Loucy (cell line): ENCODE measurements around the gene C22orf23.

ENCODE experiments used
- EZH2phosphoT487 ChIP-seq: fragments of 200-600 bp; IDR thresholded peaks from 2 replicates; pipeline ENCODE4 v1.6.1; 2018; ENCODE audit warnings: antibody characterized with exemption, mild to moderate bottlenecking, moderate library complexity, borderline replicate concordance
- TF ChIP-seq, protein P1 (sequence below): fragments of 200-600 bp; sonication (generic); conservative IDR thresholded peaks from 2 replicates; pipeline ENCODE4 v1.5.1; 2014; ENCODE audit warnings: mild to moderate bottlenecking, antibody characterized with exemption, low read length

DNA sequence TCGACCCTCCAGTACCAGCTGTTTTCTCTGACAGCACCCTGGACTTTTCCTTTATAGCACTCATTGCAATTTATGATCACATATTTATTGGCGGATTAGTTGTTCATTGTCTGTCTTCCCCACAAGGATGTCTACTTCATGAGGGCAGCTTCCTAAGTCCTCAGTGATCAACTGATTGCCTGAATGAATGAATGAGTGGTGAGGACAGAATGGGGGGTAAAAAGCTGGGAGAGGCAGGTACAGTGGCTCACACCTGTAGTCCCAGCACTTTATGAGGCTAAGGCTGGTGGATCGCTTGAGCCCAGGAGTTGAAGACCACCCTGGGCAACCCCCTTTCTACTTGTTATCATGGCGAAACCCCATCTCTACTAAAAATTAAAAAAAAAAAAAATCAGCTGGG, 42.1 kb upstream of the C22orf23 start:
- TF ChIP-seq, protein P1, sequence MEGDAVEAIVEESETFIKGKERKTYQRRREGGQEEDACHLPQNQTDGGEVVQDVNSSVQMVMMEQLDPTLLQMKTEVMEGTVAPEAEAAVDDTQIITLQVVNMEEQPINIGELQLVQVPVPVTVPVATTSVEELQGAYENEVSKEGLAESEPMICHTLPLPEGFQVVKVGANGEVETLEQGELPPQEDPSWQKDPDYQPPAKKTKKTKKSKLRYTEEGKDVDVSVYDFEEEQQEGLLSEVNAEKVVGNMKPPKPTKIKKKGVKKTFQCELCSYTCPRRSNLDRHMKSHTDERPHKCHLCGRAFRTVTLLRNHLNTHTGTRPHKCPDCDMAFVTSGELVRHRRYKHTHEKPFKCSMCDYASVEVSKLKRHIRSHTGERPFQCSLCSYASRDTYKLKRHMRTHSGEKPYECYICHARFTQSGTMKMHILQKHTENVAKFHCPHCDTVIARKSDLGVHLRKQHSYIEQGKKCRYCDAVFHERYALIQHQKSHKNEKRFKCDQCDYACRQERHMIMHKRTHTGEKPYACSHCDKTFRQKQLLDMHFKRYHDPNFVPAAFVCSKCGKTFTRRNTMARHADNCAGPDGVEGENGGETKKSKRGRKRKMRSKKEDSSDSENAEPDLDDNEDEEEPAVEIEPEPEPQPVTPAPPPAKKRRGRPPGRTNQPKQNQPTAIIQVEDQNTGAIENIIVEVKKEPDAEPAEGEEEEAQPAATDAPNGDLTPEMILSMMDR = no peak
- TF ChIP-seq EZH2phosphoT487 = no peak
